HL-60 (cell line): Measurements from ENCODE around the gene NR2F6.

Experiments
- DNase-seq, 2 experiments: peaks; one replicate each; pipeline ENCODE4 v3.0.0-alpha.2; 2010 to 2020; ENCODE audit warnings: low read depth in 1 of 2, low spot score in 1 of 2
- H3K27ac ChIP-seq: fragments of 250-450 bp; sonication (Bioruptor Pico); replicated peaks from 2 replicates; pipeline ENCODE4 v1.5.1; 2020; ENCODE audit warnings: mild to moderate bottlenecking, moderate library complexity
- H3K27me3 ChIP-seq: fragments of 250-450 bp; sonication (Bioruptor Pico); 2 replicates; pipeline ENCODE4 v1.5.1; 2021; ENCODE audit warnings: mild to moderate bottlenecking, moderate library complexity; ENCODE audit not compliant: insufficient read depth, poor library complexity, severe bottlenecking
- H3K4me3 ChIP-seq: replicated peaks from 2 replicates; pipeline ENCODE4 v1.5.1; 2011; ENCODE audit warnings: mild to moderate bottlenecking, control low read depth, low read length; ENCODE audit not compliant: insufficient read depth
- GABPA ChIP-seq: IDR thresholded peaks from 2 replicates; pipeline ENCODE4 v1.6.1; 2012; ENCODE audit warnings: low read depth
- POLR2AphosphoS5 ChIP-seq: IDR thresholded peaks from 2 replicates; pipeline ENCODE4 v1.6.1; 2012; ENCODE audit warnings: low read depth
- SPI1 ChIP-seq: IDR thresholded peaks from 2 replicates; pipeline ENCODE4 v1.6.1; 2012; ENCODE audit warnings: low read depth, mild to moderate bottlenecking, borderline replicate concordance
- TF ChIP-seq, protein P1 (sequence below): IDR thresholded peaks from 2 replicates; pipeline ENCODE4 v1.6.1; 2012; ENCODE audit warnings: low read depth; ENCODE audit not compliant: insufficient replicate concordance
- TF ChIP-seq, protein P2 (sequence below): IDR thresholded peaks from one replicate; pipeline ENCODE4 v1.5.1; 2011; ENCODE audit warnings: low read length, control low read depth, inconsistent platforms; ENCODE audit not compliant: insufficient read depth

Gene NR2F6

DNA sequence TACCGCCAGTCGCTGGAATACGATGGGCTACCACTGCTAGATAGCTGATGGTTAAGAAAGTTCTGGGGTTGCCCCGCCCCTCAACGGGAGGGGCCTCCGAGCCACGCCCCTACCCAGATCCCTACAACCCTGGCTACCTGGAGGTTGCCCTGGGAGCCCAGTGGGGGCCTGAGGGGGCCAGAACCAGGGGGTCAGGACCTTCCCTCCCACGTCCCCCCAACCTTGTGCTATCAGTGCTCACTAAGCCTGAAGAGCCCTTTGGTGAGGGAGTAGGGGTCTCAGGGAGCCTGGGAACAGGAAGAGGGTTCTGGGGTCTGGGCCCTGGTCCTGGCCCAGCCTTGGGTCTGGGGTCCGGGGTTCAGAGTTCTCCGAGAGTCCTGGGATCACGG, 10.8 kb downstream of the NR2F6 start:
- TF ChIP-seq SPI1 (no peak), POLR2AphosphoS5 (no peak), GABPA (no peak)
- TF ChIP-seq, protein P1, sequence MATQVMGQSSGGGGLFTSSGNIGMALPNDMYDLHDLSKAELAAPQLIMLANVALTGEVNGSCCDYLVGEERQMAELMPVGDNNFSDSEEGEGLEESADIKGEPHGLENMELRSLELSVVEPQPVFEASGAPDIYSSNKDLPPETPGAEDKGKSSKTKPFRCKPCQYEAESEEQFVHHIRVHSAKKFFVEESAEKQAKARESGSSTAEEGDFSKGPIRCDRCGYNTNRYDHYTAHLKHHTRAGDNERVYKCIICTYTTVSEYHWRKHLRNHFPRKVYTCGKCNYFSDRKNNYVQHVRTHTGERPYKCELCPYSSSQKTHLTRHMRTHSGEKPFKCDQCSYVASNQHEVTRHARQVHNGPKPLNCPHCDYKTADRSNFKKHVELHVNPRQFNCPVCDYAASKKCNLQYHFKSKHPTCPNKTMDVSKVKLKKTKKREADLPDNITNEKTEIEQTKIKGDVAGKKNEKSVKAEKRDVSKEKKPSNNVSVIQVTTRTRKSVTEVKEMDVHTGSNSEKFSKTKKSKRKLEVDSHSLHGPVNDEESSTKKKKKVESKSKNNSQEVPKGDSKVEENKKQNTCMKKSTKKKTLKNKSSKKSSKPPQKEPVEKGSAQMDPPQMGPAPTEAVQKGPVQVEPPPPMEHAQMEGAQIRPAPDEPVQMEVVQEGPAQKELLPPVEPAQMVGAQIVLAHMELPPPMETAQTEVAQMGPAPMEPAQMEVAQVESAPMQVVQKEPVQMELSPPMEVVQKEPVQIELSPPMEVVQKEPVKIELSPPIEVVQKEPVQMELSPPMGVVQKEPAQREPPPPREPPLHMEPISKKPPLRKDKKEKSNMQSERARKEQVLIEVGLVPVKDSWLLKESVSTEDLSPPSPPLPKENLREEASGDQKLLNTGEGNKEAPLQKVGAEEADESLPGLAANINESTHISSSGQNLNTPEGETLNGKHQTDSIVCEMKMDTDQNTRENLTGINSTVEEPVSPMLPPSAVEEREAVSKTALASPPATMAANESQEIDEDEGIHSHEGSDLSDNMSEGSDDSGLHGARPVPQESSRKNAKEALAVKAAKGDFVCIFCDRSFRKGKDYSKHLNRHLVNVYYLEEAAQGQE, result no peak
- TF ChIP-seq, protein P2, sequence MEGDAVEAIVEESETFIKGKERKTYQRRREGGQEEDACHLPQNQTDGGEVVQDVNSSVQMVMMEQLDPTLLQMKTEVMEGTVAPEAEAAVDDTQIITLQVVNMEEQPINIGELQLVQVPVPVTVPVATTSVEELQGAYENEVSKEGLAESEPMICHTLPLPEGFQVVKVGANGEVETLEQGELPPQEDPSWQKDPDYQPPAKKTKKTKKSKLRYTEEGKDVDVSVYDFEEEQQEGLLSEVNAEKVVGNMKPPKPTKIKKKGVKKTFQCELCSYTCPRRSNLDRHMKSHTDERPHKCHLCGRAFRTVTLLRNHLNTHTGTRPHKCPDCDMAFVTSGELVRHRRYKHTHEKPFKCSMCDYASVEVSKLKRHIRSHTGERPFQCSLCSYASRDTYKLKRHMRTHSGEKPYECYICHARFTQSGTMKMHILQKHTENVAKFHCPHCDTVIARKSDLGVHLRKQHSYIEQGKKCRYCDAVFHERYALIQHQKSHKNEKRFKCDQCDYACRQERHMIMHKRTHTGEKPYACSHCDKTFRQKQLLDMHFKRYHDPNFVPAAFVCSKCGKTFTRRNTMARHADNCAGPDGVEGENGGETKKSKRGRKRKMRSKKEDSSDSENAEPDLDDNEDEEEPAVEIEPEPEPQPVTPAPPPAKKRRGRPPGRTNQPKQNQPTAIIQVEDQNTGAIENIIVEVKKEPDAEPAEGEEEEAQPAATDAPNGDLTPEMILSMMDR, result no peak
- DNase-seq, result no peak
- Histone ChIP-seq H3K4me3 (peak overlapping the region; percentile 53), H3K27ac (no peak overlapping the region), H3K27me3 (no peaks in the 10 kb centered on the region)

DNA sequence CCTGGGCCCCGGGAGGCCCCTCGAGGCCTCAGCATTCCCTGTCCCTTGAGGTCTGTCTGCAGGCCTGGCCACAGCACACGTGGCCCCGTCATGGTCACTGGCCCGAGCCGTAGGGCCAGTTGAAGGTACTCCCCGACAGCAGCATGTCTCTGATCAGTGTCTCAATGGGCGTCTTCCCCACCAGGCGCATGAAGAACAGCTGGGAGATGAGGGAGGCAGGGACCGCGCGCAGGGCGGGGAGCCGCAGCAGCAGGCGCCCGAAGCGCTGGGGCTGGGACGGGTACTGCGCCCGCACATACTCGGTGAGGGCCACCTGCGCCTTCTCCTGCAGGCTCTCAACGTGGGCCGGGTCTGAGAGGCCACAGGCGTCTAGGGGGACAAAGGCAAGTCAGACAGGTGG, 13.5 kb downstream of the NR2F6 start:
- Histone ChIP-seq H3K27ac (no peak overlapping the region), H3K27me3 (no peaks in the 10 kb centered on the region), H3K4me3 (no peak overlapping the region)
- no peak for TF ChIP-seq POLR2AphosphoS5
- TF ChIP-seq GABPA, result no peak
- TF ChIP-seq, protein P2, result no peak
- TF ChIP-seq, protein P1, result no peak
- TF ChIP-seq SPI1, result no peak
- DNase-seq, result no peak

- no peak for TF ChIP-seq POLR2AphosphoS5
- TF ChIP-seq, protein P1, result no peak
- Histone ChIP-seq H3K27me3 (no peaks in the 10 kb centered on the region), H3K27ac (no peak overlapping the region), H3K4me3 (no peak overlapping the region)
- DNase-seq, result no peak
Observed at GRCh38 chr19:17229890-17230289, 15.8 kb downstream of the NR2F6 start.
